HG03457 (cell line): Measurements from ENCODE around the gene APEX1.
A peak's percentile ranks its signal among the peaks of the same experiment; 100 is the strongest.

Experiments used
- ATAC-seq: cut with Tn5 transposase; IDR thresholded peaks from one replicate; pipeline ENCODE4 v1.9.1; 2021; ENCODE audit warnings: moderate number of reproducible peaks; ENCODE audit not compliant: unreplicated experiment

APEX1 gene

GRCh38 chr14:20454516-20455354, at the start of gene APEX1, which contains the start of gene OSGEP:
Gene APEX1, plus strand, starts transcription at chr14:20455226. Its CDS starts 420 bp downstream, at chr14:20455646.
Gene OSGEP, minus strand, starts transcription at chr14:20454812. Its CDS starts 129 bp downstream, at chr14:20454683.
- peak; percentile 72 for ATAC-seq

DNA sequence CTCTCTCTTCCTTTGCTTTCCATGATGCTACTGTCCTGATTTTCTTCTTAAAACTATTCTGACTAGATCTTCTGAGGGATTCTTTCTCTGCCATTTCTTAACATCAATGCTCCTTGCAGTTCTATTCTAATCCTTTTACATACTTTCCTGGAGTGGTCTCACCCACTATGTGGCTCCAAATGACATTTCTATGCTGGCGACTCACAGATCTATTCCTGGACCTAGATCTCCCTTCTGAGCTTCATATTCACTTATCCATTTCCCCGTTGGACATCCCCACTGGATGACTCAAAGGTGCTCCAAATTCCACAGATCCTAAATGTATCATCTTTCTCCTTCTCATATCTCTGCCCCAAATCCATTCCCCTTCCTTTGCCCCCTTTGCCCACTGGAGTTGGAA, 45.8 kb upstream of the APEX1 start:
- no peak for ATAC-seq

- ATAC-seq, result peak; percentile 37
Measured at GRCh38 chr14:20412411-20412810, 42.6 kb upstream of the APEX1 start.

GRCh38 chr14:20412876-20413743, 41.9 kb upstream of the APEX1 start, which contains the start of gene TEP1:
Gene TEP1, minus strand, starts transcription at chr14:20413501. Its CDS starts 5,062 bp downstream, at chr14:20408439.
- ATAC-seq, result peak; percentile 58

GRCh38 chr14:20413744-20414082, 41.3 kb upstream of the APEX1 start:
- ATAC-seq, result peak; percentile 38

GRCh38 chr14:20415782-20416206, 39.2 kb upstream of the APEX1 start:
- ATAC-seq, result no peak

- ATAC-seq, result no peak
Measured at GRCh38 chr14:20416223-20416622, 38.8 kb upstream of the APEX1 start.

DNA sequence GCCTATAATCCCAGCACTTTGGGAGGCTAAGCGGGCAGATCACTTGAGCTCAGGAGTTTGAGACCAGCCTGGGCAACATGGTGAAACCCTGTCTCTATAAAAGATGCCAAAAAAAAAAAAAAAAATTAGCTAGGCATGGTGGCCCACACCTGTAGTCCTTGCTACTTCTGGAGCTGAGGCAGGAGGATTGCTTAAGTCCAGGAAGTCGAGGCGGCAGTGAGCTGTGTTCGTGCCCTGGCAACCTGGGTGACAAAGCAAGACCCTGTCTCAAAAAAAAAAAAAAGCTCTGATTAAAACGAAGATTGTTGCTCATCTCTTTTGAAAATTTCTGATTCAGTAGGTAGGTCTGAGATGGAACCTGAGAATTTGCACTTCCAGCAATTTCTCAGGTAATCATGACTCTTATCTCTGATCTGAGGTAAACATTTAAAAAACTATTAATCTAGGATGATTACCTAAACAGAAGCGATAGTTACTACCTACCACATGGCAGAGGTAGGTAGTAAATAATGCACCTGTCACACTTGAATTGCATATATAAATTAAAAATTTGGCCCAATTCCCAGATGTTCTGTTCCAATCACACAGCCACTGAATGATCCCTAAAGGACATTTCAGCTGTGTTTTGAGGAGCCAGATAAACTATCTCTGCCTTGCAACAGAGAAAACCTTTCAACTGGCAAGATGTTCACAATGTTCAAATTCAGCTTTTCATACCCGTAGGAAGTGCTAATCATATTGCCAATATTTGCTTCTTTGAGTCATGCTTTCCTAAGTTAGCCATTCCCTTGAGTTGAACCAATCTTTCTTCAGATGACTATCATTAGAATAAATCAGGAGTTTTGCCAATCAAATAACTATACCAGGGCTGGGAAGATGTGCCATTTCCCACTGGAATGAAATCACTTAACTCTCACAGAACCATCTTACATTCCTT, 37.5 kb upstream of the APEX1 start:
- ATAC-seq, result no peak

- no peak for ATAC-seq
Measured at GRCh38 chr14:20418501-20418909, 36.5 kb upstream of the APEX1 start.

GRCh38 chr14:20419419-20419818, 35.6 kb upstream of the APEX1 start:
- ATAC-seq, result no peak

DNA sequence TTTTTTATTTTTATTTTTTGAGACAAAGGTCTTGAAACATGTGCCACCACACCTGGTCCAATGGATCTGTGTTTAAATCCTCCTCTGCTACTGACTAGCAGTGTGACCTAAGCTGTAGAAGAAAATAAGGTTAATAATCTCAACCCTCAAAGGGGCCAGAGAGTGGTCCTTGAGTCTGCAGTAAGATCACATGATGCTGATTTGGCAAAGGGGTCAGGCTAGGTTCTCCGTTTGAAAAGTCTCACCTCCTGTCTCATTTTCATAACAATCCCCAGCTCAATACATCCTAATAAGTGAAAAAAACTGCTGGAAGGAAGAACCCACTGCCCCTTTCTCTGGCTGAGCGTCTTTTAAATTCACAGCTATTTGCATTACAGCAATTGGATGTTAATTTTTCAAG, 33.8 kb upstream of the APEX1 start:
- ATAC-seq, result no peak

- ATAC-seq, result no peak
Measured at GRCh38 chr14:20422886-20423285, 32.1 kb upstream of the APEX1 start.

- ATAC-seq, result no peak
Measured at GRCh38 chr14:20424851-20425250, 30.2 kb upstream of the APEX1 start.

- ATAC-seq, result no peak
Measured at GRCh38 chr14:20427231-20428009, 27.6 kb upstream of the APEX1 start.

- no peak for ATAC-seq
Measured at GRCh38 chr14:20428010-20428365, 27.0 kb upstream of the APEX1 start.

- ATAC-seq, result no peak
Measured at GRCh38 chr14:20428802-20429201, 26.2 kb upstream of the APEX1 start.

DNA sequence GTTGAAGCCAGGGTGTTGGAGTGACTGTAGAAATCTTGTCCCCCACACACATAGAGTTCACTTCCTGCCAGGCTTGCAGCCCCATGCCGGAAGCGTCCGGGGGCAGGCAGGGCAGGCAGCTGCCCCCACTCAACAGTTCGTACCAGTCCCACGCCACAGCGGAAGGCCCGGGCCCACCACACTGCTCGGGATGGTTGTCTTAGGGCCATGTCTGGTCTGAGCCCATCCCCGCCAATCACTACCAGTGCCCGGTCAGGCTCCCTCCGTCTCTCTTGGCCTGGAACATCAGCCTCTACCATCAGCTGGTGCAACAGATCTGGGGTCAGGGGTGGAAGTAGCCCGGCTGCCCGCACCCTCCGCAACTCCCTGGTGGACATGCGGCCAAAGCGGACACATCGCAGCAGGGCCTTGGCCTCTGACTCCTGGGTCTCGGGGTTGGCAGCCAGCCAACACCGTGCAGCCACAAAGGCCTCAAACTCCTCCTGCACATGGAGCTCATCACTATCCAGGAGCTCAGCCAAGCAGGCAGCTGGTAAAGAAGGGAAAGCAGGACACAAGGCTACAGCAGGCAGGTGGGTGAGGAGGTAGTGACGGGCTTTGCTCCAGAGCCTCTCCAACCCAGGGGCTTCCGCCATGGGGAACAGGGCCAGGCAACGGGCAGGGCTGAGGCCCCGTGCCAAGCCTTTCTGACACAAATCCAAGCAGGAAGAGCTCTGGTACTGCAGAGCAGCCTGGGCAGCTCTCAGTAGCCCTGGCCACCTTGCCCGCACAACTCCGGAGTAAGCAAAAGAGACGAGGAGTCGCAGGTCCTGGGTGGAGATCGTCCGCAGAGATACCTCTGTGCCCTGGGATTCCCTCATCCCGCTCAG, 25.0 kb upstream of the APEX1 start:
- ATAC-seq, result no peak

- ATAC-seq, result no peak
Measured at GRCh38 chr14:20434701-20435581, 20.1 kb upstream of the APEX1 start.
